HepG2 (cell line): Measurements from ENCODE around the gene COL9A3. TPM values are rescaled to one million over a fixed set of nuclear protein-coding genes. Genes with fewer than 3 reads are reported as not detected.

ENCODE experiments used
- FOXO1 ChIP-seq: sonication (generic); formaldehyde crosslinking; IDR thresholded peaks from 2 replicates; pipeline ENCODE4 v1.4.0; 2020; ENCODE audit warnings: missing genetic modification reagents
- KDM5A ChIP-seq: fragments of 200-600 bp; sonication (generic); IDR thresholded peaks from 2 replicates; pipeline ENCODE4 v1.7.0; 2018; ENCODE audit warnings: antibody characterized with exemption, mild to moderate bottlenecking, low read length, borderline replicate concordance
- KLF13 ChIP-seq: sonication (generic); formaldehyde crosslinking; IDR thresholded peaks from 2 replicates; pipeline ENCODE4 v1.4.0; 2020; ENCODE audit warnings: mild to moderate bottlenecking, missing genetic modification reagents
- MED1 ChIP-seq: sonication (generic); formaldehyde crosslinking; IDR thresholded peaks from 2 replicates; pipeline ENCODE4 v1.4.0; 2020; ENCODE audit warnings: missing genetic modification reagents
- MXD4 ChIP-seq: IDR thresholded peaks from 2 replicates; pipeline ENCODE4 v1.6.1; 2016; ENCODE audit warnings: mild to moderate bottlenecking, missing biosample characterization, missing genetic modification reagents
- SSRP1 ChIP-seq: IDR thresholded peaks from 2 replicates; pipeline ENCODE4 v1.6.1; 2016; ENCODE audit warnings: control low read depth
- ZFY ChIP-seq: sonication (generic); formaldehyde crosslinking; IDR thresholded peaks from 2 replicates; pipeline ENCODE4 v1.4.0; 2020; ENCODE audit warnings: missing genetic modification reagents
- ZKSCAN8 ChIP-seq: IDR thresholded peaks from 2 replicates; pipeline ENCODE4 v1.6.1; 2016; ENCODE audit warnings: borderline replicate concordance, missing genetic modification reagents, missing compliant biosample characterization
- ZMYM4 ChIP-seq: sonication (generic); formaldehyde crosslinking; IDR thresholded peaks from 2 replicates; pipeline ENCODE4 v1.8.1; 2023; ENCODE audit warnings: mild to moderate bottlenecking, missing genetic modification reagents
- ZNF180 ChIP-seq: sonication (generic); formaldehyde crosslinking; IDR thresholded peaks from 2 replicates; pipeline ENCODE4 v1.4.0; 2020; ENCODE audit warnings: low read depth, missing genetic modification reagents, borderline replicate concordance
- ZNF30 ChIP-seq: sonication (generic); formaldehyde crosslinking; IDR thresholded peaks from 2 replicates; pipeline ENCODE4 v1.5.0; 2020; ENCODE audit warnings: mild to moderate bottlenecking, missing genetic modification reagents
- ZNF335 ChIP-seq: sonication (generic); formaldehyde crosslinking; IDR thresholded peaks from 2 replicates; pipeline ENCODE4 v1.4.0; 2020; ENCODE audit warnings: missing genetic modification reagents
- ZNF546 ChIP-seq: sonication (generic); formaldehyde crosslinking; conservative IDR thresholded peaks from 2 replicates; pipeline ENCODE4 v1.8.1; 2023; ENCODE audit warnings: mild to moderate bottlenecking, missing genetic modification reagents
- ZNF660 ChIP-seq: sonication (generic); formaldehyde crosslinking; IDR thresholded peaks from 2 replicates; pipeline ENCODE4 v1.5.1; 2020; ENCODE audit warnings: mild to moderate bottlenecking, low read depth, missing genetic modification reagents, borderline replicate concordance
- polyA plus RNA-seq, 8 experiments: library from polyadenylated mRNA; depleted of rRNA in 3 of 8; stranded (reverse) in 7 of 8; unstranded in 1 of 8; fragments of >200 nt; fragmentation: Illumina TruSeq in 4 of 8; extraction: Trizol in 4 of 8; gene quantifications; 2 replicates each; pipeline versions ENCODE4 v1.2.1 to v1.2.3, GENCODE V29; 2011 to 2016; ENCODE audit warnings: low read depth in 4 of 8, missing spikeins in 1 of 8, mixed read lengths in 1 of 8; ENCODE audit not compliant: insufficient read depth in 1 of 8
- total RNA-seq, 5 experiments: library from RNA; depleted of rRNA; stranded (reverse); fragments of >200 nt; fragmentation: Illumina TruSeq; extraction: Trizol; gene quantifications; 2 replicates each; pipeline ENCODE4 v1.2.3, GENCODE V29; 2016; ENCODE audit warnings: low read depth in 1 of 5
- TF ChIP-seq, protein P1 (sequence below): sonication (generic); formaldehyde crosslinking; IDR thresholded peaks from 2 replicates; pipeline ENCODE4 v1.5.0; 2020; ENCODE audit warnings: mild to moderate bottlenecking, missing genetic modification reagents
- TF ChIP-seq, protein P2 (sequence below): sonication (generic); formaldehyde crosslinking; conservative IDR thresholded peaks from 2 replicates; pipeline ENCODE4 v1.4.0; 2020; ENCODE audit warnings: missing genetic modification reagents
- TF ChIP-seq, protein P3 (sequence below): sonication (generic); IDR thresholded peaks from 2 replicates; pipeline ENCODE4 v1.6.1; 2016; ENCODE audit warnings: low read depth, borderline replicate concordance
- TF ChIP-seq, protein P4 (sequence below): sonication (generic); formaldehyde crosslinking; IDR thresholded peaks from 2 replicates; pipeline ENCODE4 v1.4.0; 2020; ENCODE audit warnings: mild to moderate bottlenecking, missing genetic modification reagents
- TF ChIP-seq, protein P5 (sequence below): sonication (generic); formaldehyde crosslinking; IDR thresholded peaks from 2 replicates; pipeline ENCODE4 v1.5.0; 2020; ENCODE audit warnings: mild to moderate bottlenecking, missing genetic modification reagents

Gene COL9A3
- total and polyA plus RNA-seq, 2 of the 13 experiments (the other 11 are each of a cell fraction or from before 2014, with no cell fraction given): 155 to 204 TPM

DNA sequence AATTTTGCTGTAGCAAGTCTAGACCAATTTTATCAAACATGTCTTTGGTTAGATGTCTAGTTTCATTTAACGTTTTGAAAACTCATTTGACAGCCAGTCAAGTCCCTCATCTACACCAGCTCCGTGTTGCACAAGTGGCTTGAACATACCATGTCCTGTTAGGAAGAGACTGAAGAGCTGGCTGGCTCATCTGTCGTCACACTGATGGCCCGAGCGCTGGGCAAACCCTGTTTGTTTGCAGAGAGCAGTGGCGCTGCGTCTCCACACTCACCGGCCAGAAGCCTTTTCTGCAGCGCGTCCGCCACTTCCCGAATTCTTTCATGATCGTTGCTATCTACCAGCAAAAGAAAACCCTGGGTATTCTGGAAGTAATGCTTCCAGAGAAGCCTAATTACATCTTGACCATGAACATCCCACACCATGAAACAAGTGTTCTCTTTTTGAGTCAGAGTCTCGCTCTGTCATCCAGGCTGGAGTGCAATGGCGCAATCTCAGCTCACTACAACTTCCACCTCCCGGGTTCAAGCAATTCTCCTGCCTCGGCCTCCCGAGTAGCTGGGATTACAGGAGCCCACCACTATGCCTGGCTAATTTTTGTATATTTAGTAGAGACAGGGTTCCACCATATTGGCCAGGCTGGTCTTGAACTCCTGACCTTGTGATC, 55.5 kb downstream of the COL9A3 start (continued):
- TF ChIP-seq, protein P1, sequence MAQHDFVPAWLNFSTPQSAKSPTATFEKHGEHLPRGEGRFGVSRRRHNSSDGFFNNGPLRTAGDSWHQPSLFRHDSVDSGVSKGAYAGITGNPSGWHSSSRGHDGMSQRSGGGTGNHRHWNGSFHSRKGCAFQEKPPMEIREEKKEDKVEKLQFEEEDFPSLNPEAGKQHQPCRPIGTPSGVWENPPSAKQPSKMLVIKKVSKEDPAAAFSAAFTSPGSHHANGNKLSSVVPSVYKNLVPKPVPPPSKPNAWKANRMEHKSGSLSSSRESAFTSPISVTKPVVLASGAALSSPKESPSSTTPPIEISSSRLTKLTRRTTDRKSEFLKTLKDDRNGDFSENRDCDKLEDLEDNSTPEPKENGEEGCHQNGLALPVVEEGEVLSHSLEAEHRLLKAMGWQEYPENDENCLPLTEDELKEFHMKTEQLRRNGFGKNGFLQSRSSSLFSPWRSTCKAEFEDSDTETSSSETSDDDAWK (CRISPR knock-in tag): no peak
- TF ChIP-seq, protein P2, sequence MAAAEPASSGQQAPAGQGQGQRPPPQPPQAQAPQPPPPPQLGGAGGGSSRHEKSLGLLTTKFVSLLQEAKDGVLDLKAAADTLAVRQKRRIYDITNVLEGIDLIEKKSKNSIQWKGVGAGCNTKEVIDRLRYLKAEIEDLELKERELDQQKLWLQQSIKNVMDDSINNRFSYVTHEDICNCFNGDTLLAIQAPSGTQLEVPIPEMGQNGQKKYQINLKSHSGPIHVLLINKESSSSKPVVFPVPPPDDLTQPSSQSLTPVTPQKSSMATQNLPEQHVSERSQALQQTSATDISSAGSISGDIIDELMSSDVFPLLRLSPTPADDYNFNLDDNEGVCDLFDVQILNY (CRISPR knock-in tag): no peak
- peak; percentile 56; the same call in 1 of the 2 replicates for TF ChIP-seq SSRP1 (CRISPR knock-in tag)
- TF ChIP-seq ZNF335: no peak
- no peak for TF ChIP-seq ZNF660
- no peak for TF ChIP-seq KDM5A
- TF ChIP-seq, protein P3, sequence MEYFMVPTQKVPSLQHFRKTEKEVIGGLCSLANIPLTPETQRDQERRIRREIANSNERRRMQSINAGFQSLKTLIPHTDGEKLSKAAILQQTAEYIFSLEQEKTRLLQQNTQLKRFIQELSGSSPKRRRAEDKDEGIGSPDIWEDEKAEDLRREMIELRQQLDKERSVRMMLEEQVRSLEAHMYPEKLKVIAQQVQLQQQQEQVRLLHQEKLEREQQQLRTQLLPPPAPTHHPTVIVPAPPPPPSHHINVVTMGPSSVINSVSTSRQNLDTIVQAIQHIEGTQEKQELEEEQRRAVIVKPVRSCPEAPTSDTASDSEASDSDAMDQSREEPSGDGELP: no peak
- TF ChIP-seq, protein P4, sequence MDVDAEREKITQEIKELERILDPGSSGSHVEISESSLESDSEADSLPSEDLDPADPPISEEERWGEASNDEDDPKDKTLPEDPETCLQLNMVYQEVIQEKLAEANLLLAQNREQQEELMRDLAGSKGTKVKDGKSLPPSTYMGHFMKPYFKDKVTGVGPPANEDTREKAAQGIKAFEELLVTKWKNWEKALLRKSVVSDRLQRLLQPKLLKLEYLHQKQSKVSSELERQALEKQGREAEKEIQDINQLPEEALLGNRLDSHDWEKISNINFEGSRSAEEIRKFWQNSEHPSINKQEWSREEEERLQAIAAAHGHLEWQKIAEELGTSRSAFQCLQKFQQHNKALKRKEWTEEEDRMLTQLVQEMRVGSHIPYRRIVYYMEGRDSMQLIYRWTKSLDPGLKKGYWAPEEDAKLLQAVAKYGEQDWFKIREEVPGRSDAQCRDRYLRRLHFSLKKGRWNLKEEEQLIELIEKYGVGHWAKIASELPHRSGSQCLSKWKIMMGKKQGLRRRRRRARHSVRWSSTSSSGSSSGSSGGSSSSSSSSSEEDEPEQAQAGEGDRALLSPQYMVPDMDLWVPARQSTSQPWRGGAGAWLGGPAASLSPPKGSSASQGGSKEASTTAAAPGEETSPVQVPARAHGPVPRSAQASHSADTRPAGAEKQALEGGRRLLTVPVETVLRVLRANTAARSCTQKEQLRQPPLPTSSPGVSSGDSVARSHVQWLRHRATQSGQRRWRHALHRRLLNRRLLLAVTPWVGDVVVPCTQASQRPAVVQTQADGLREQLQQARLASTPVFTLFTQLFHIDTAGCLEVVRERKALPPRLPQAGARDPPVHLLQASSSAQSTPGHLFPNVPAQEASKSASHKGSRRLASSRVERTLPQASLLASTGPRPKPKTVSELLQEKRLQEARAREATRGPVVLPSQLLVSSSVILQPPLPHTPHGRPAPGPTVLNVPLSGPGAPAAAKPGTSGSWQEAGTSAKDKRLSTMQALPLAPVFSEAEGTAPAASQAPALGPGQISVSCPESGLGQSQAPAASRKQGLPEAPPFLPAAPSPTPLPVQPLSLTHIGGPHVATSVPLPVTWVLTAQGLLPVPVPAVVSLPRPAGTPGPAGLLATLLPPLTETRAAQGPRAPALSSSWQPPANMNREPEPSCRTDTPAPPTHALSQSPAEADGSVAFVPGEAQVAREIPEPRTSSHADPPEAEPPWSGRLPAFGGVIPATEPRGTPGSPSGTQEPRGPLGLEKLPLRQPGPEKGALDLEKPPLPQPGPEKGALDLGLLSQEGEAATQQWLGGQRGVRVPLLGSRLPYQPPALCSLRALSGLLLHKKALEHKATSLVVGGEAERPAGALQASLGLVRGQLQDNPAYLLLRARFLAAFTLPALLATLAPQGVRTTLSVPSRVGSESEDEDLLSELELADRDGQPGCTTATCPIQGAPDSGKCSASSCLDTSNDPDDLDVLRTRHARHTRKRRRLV (CRISPR knock-in tag): no peak
- 0 out of 2 replicates have a peak, but pooled peaks have one; percentile 7 for TF ChIP-seq ZNF180 (CRISPR knock-in tag)
- 0 out of 2 replicates have a peak, but pooled peaks have one; percentile 45 for TF ChIP-seq MED1
- peak; percentile 23; the same call in 1 of the 2 replicates for TF ChIP-seq MXD4 (CRISPR knock-in tag)
- no peak for TF ChIP-seq ZKSCAN8 (CRISPR knock-in tag)
- no peak for TF ChIP-seq ZNF30 (CRISPR knock-in tag)
- no peak for TF ChIP-seq KLF13 (CRISPR knock-in tag)
- no peak for TF ChIP-seq ZMYM4
- peak; percentile 45; the same call in 1 of the 2 replicates for TF ChIP-seq FOXO1 (CRISPR knock-in tag)
- no peak for TF ChIP-seq ZFY
- 0 out of 2 replicates have a peak, but pooled peaks have one; percentile 19 for TF ChIP-seq ZNF546 (CRISPR knock-in tag)
- TF ChIP-seq, protein P5, sequence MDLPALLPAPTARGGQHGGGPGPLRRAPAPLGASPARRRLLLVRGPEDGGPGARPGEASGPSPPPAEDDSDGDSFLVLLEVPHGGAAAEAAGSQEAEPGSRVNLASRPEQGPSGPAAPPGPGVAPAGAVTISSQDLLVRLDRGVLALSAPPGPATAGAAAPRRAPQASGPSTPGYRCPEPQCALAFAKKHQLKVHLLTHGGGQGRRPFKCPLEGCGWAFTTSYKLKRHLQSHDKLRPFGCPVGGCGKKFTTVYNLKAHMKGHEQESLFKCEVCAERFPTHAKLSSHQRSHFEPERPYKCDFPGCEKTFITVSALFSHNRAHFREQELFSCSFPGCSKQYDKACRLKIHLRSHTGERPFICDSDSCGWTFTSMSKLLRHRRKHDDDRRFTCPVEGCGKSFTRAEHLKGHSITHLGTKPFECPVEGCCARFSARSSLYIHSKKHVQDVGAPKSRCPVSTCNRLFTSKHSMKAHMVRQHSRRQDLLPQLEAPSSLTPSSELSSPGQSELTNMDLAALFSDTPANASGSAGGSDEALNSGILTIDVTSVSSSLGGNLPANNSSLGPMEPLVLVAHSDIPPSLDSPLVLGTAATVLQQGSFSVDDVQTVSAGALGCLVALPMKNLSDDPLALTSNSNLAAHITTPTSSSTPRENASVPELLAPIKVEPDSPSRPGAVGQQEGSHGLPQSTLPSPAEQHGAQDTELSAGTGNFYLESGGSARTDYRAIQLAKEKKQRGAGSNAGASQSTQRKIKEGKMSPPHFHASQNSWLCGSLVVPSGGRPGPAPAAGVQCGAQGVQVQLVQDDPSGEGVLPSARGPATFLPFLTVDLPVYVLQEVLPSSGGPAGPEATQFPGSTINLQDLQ: no peak
